Measurements from ENCODE around the gene DENND1B. TPM values are rescaled to one million over a fixed set of nuclear protein-coding genes. Genes with fewer than 3 reads are reported as not detected.

DENND1B gene
- polyA plus RNA-seq, 2 of the 4 experiments (the other 2 are of a cell fraction) = 2.9 to 10.5 TPM

GRCh38 chr1:197553281-197553680, 222.0 kb downstream of the DENND1B start:
- DNase-seq (ENCODE audit: low read depth in 1 of 2, low spot score in 1 of 2) (no peak), FAIRE-seq (no peak), ATAC-seq (no peak)
- TF ChIP-seq ZSCAN20 (CRISPR knock-in tag; IDR thresholded peaks at IDR 0.05) = no peak
- no peak for TF ChIP-seq HOXB13 (CRISPR knock-in tag; IDR thresholded peaks at IDR 0.05; ENCODE audit: low read depth)
- TF ChIP-seq ZNF302 (CRISPR knock-in tag; IDR thresholded peaks at IDR 0.05) = no peak
- no peak for TF ChIP-seq KDM1A (IDR thresholded peaks at IDR 0.05; ENCODE audit: low read depth)
- no peak for TF ChIP-seq PHF8 (IDR thresholded peaks at IDR 0.05; ENCODE audit: borderline replicate concordance, low read depth)
- no peak for TF ChIP-seq EHF (CRISPR knock-in tag; IDR thresholded peaks at IDR 0.05)
- no peak for TF ChIP-seq HEYL (CRISPR knock-in tag; IDR thresholded peaks at IDR 0.05)
- TF ChIP-seq CEBPB (IDR thresholded peaks at IDR 0.05) = no peak
- no peak for TF ChIP-seq BCL3 (IDR thresholded peaks at IDR 0.05)
- no peak for TF ChIP-seq HOXB5 (CRISPR knock-in tag; IDR thresholded peaks at IDR 0.05)
- no peak for TF ChIP-seq MAZ (IDR thresholded peaks at IDR 0.05; ENCODE audit: borderline replicate concordance, low read depth, low read length)
- no peak for TF ChIP-seq ATOH8 (CRISPR knock-in tag; IDR thresholded peaks at IDR 0.05; ENCODE audit: low read depth)
- TF ChIP-seq TP53 (CRISPR knock-in tag; IDR thresholded peaks at IDR 0.05) = no peak
- no peak for TF ChIP-seq EP300 (IDR thresholded peaks at IDR 0.05)
- Histone ChIP-seq H3K9me3 (no peaks in the 10 kb centered on the region), H3K4me2 (no peak overlapping the region), H3K4me1 (peaks cover 12% of the 10 kb centered on the region; the same call in 1 of the 3 replicates), H3K27ac (no peak overlapping the region), H3K4me3 (no peak overlapping the region)
- WGBS (ENCODE audit: missing lambda C conversion rate) = 52% methylated on average over 1 of the region's 1 CpG
- ChIA-PET CTCF (interaction anchor here (1.4 kb wide), 1 partner anchor 27 kb away, joined by 3 read pairs; no protein-coding TSS in a partner anchor), POLR2A (no interaction called here)

GRCh38 chr1:197546989-197547388, 228.3 kb downstream of the DENND1B start:
- no peaks in the 10 kb centered on the region for H3K9me3 ChIP-seq
- DNase-seq (ENCODE audit: low read depth in 1 of 2, low spot score in 1 of 2) (no peak), FAIRE-seq (no peak), ATAC-seq (no peak)
- 75% methylated on average over 1 of the region's 1 CpG for WGBS (ENCODE audit: missing lambda C conversion rate)
- no peak overlapping the region for H3K4me2 ChIP-seq
- ChIA-PET CTCF (interaction anchor here (0.7 to 1.0 kb wide), 2 partner anchors 21 to 199 kb away, joined by 3 read pairs; no protein-coding TSS in a partner anchor), POLR2A (no interaction called here)
- TF ChIP-seq USF2 (IDR thresholded peaks at IDR 0.05) (no peak), SREBF2 (IDR thresholded peaks at IDR 0.05) (no peak), ATOH8 (CRISPR knock-in tag; IDR thresholded peaks at IDR 0.05; ENCODE audit: low read depth) (no peak), FOSB (CRISPR knock-in tag; IDR thresholded peaks at IDR 0.05) (no peak), ELK1 (IDR thresholded peaks at IDR 0.05; ENCODE audit: low read depth, low read length) (no peak), MAX (IDR thresholded peaks at IDR 0.05) (no peak), RCOR1 (IDR thresholded peaks at IDR 0.05; ENCODE audit: low read depth, low read length) (no peak), TFCP2L1 (CRISPR knock-in tag; IDR thresholded peaks at IDR 0.05) (no peak), CTCF (IDR thresholded peaks at IDR 0.05) (no peak), CBX8 (IDR thresholded peaks at IDR 0.05) (no peak), CHD4 (IDR thresholded peaks at IDR 0.05; ENCODE audit: borderline replicate concordance) (no peak)
- H3K27ac ChIP-seq = no peak overlapping the region
- no peak overlapping the region for H3K4me3 ChIP-seq
- H3K4me1 ChIP-seq = no peaks in the 10 kb centered on the region

Measured in A549 (cell line).